Neural progenitor cell (in vitro differentiated cells): ENCODE data around the gene CCDC80. TPM values are rescaled to one million over a fixed set of nuclear protein-coding genes. Genes with fewer than 3 reads are reported as not detected.

ENCODE experiments used
- DNase-seq: peaks from one replicate; pipeline ENCODE4 v3.0.0-alpha.2; 2016; ENCODE audit warnings: low spot score
- H2AFZ ChIP-seq: fragments of 200-600 bp; sonication (generic); replicated peaks from 2 replicates; pipeline ENCODE4 v1.6.1; 2016; ENCODE audit warnings: antibody characterized with exemption
- H3F3A ChIP-seq: fragments of 200-600 bp; sonication (generic); 2 replicates; pipeline ENCODE4 v1.6.1; 2016; ENCODE audit warnings: antibody characterized with exemption, low read depth
- H3K27ac ChIP-seq: fragments of 200-600 bp; sonication (generic); 2 replicates; pipeline ENCODE4 v1.5.1; 2016; ENCODE audit warnings: mild to moderate bottlenecking
- H3K27me3 ChIP-seq: fragments of 200-600 bp; sonication (generic); 2 replicates; pipeline ENCODE4 v1.6.1; 2016; ENCODE audit warnings: mild to moderate bottlenecking, moderate library complexity
- H3K36me3 ChIP-seq: fragments of 200-600 bp; sonication (generic); 2 replicates; pipeline ENCODE4 v1.5.1; 2016
- H3K4me1 ChIP-seq: fragments of 200-600 bp; sonication (generic); 2 replicates; pipeline ENCODE4 v1.6.1; 2016; ENCODE audit warnings: mixed run types
- H3K4me2 ChIP-seq: fragments of 200-600 bp; sonication (generic); 2 replicates; pipeline ENCODE4 v1.6.1; 2016
- H3K4me3 ChIP-seq: fragments of 200-600 bp; sonication (generic); 2 replicates; pipeline ENCODE4 v1.5.1; 2016
- H3K79me2 ChIP-seq: fragments of 200-600 bp; sonication (generic); 2 replicates; pipeline ENCODE4 v1.6.1; 2016; ENCODE audit warnings: low read depth
- H3K9ac ChIP-seq: fragments of 200-600 bp; sonication (generic); 2 replicates; pipeline ENCODE4 v1.6.1; 2016
- H3K9me3 ChIP-seq: fragments of 200-600 bp; sonication (generic); 2 replicates; pipeline ENCODE4 v1.5.1; 2016; ENCODE audit warnings: low read depth
- H4K20me1 ChIP-seq: fragments of 200-600 bp; sonication (generic); 2 replicates; pipeline ENCODE4 v1.6.1; 2016; ENCODE audit warnings: low read depth
- H3K27ac Mint-ChIP-seq: 3 replicates; pipeline ENCODE4 v1.8.0; 2021; ENCODE audit warnings: mixed read lengths
- H3K27me3 Mint-ChIP-seq: 2 replicates; pipeline ENCODE4 v1.8.0; 2022; ENCODE audit warnings: low read depth, mild to moderate bottlenecking, inconsistent platforms, moderate library complexity, mixed read lengths; ENCODE audit not compliant: insufficient read depth
- H3K36me3 Mint-ChIP-seq: 3 replicates; pipeline ENCODE4 v1.8.0; 2021; ENCODE audit warnings: mixed read lengths
- H3K4me1 Mint-ChIP-seq: 3 replicates; pipeline ENCODE4 v1.8.0; 2021; ENCODE audit warnings: mixed read lengths
- H3K4me3 Mint-ChIP-seq: 3 replicates; pipeline ENCODE4 v1.8.0; 2021; ENCODE audit warnings: mild to moderate bottlenecking, moderate library complexity, mixed read lengths
- H3K9me3 Mint-ChIP-seq: 3 replicates; pipeline ENCODE4 v1.8.0; 2020; ENCODE audit warnings: mixed read lengths
- CTCF ChIP-seq: fragments of 200-600 bp; sonication (generic); IDR thresholded peaks from 2 replicates; pipeline ENCODE4 v1.5.1; 2017; ENCODE audit warnings: antibody characterized with exemption, mild to moderate bottlenecking
- EZH2 ChIP-seq: fragments of 200-600 bp; sonication (generic); IDR thresholded peaks from 2 replicates; pipeline ENCODE4 v1.6.1; 2017; ENCODE audit warnings: antibody characterized with exemption, mild to moderate bottlenecking, moderate library complexity
- EZH2phosphoT487 ChIP-seq: fragments of 200-600 bp; sonication (generic); IDR thresholded peaks from 2 replicates; pipeline ENCODE4 v1.6.1; 2017; ENCODE audit warnings: antibody characterized with exemption
- total RNA-seq: library from RNA; depleted of rRNA; stranded (reverse); fragments of >200 nt; gene quantifications from 2 replicates; pipeline ENCODE4 v1.2.3, GENCODE V29; 2015; ENCODE audit warnings: low replicate concordance

CCDC80 gene
- total RNA-seq, 1 donor from 2014 or later: 21.5 TPM

DNA sequence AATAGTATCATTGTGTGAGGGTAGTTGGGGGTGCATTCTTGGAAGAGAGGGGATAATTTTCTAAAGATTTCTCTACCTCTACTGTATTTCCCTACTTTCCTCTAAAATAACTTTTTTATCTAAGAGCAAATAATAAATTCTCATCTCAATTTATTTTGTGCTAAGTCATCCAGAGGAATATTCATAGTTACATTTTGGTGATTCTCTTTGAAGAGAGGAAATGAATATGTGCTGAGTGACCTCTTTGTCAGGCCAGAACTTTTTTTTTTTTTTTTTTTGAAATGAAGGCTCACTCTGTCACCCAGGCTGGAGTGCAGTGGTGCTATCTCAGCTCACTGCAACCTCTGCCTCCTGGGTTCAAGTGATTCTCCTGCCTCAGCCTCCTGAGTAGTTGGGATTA lies 15.1 kb upstream of the CCDC80 start:
- H3K27ac Mint-ChIP-seq: no peak overlapping the region
- no peak for TF ChIP-seq CTCF
- TF ChIP-seq EZH2: no peak
- TF ChIP-seq EZH2phosphoT487: no peak
- H3K4me3 Mint-ChIP-seq: no peak overlapping the region
- Histone ChIP-seq H4K20me1 (no peaks in the 10 kb centered on the region), H3K4me2 (no peak overlapping the region), H3F3A (no peaks in the 10 kb centered on the region), H3K27me3 (no peaks in the 10 kb centered on the region), H2AFZ (no peak overlapping the region), H3K4me1 (no peaks in the 10 kb centered on the region), H3K9ac (no peak overlapping the region), H3K36me3 (no peaks in the 10 kb centered on the region), H3K4me3 (no peak overlapping the region), H3K27ac (no peak overlapping the region), H3K79me2 (no peaks in the 10 kb centered on the region), H3K9me3 (no peaks in the 10 kb centered on the region)
- H3K36me3 Mint-ChIP-seq: no peaks in the 10 kb centered on the region
- H3K4me1 Mint-ChIP-seq: no peaks in the 10 kb centered on the region
- H3K27me3 Mint-ChIP-seq: peaks cover 3% of the 10 kb centered on the region
- no peak for DNase-seq
- peaks cover 6% of the 10 kb centered on the region for H3K9me3 Mint-ChIP-seq

- Histone ChIP-seq H3K27ac (no peak overlapping the region), H3F3A (no peaks in the 10 kb centered on the region), H3K4me2 (no peak overlapping the region), H2AFZ (no peak overlapping the region), H3K36me3 (no peaks in the 10 kb centered on the region), H4K20me1 (no peaks in the 10 kb centered on the region), H3K9ac (no peak overlapping the region), H3K4me3 (no peak overlapping the region), H3K9me3 (no peaks in the 10 kb centered on the region), H3K27me3 (no peaks in the 10 kb centered on the region), H3K4me1 (no peaks in the 10 kb centered on the region), H3K79me2 (no peaks in the 10 kb centered on the region)
- H3K9me3 Mint-ChIP-seq: peaks cover 5% of the 10 kb centered on the region
- H3K4me3 Mint-ChIP-seq: no peak overlapping the region
- H3K27me3 Mint-ChIP-seq: peaks cover 3% of the 10 kb centered on the region
- TF ChIP-seq CTCF: peak; percentile 34
- no peak for TF ChIP-seq EZH2
- TF ChIP-seq EZH2phosphoT487: no peak
- H3K36me3 Mint-ChIP-seq: no peaks in the 10 kb centered on the region
- DNase-seq: no peak
- no peak overlapping the region for H3K27ac Mint-ChIP-seq
- no peaks in the 10 kb centered on the region for H3K4me1 Mint-ChIP-seq
Measured at GRCh38 chr3:112654979-112655378, 14.0 kb upstream of the CCDC80 start.

GRCh38 chr3:112654492-112654891 lies 13.5 kb upstream of the CCDC80 start:
- H4K20me1 ChIP-seq: no peaks in the 10 kb centered on the region
- TF ChIP-seq CTCF (no peak), EZH2phosphoT487 (no peak), EZH2 (no peak)
- no peak overlapping the region for H3K9ac ChIP-seq
- no peak overlapping the region for H3K27ac Mint-ChIP-seq
- H3K27me3 ChIP-seq: no peaks in the 10 kb centered on the region
- no peaks in the 10 kb centered on the region for H3K9me3 ChIP-seq
- H2AFZ ChIP-seq: no peak overlapping the region
- no peaks in the 10 kb centered on the region for H3K4me1 ChIP-seq
- no peak overlapping the region for H3K4me3 Mint-ChIP-seq
- H3K4me3 ChIP-seq: no peak overlapping the region
- no peaks in the 10 kb centered on the region for H3F3A ChIP-seq
- H3K27ac ChIP-seq: no peak overlapping the region
- H3K4me1 Mint-ChIP-seq: no peaks in the 10 kb centered on the region
- no peaks in the 10 kb centered on the region for H3K36me3 Mint-ChIP-seq
- no peaks in the 10 kb centered on the region for H3K79me2 ChIP-seq
- peaks cover 3% of the 10 kb centered on the region for H3K27me3 Mint-ChIP-seq
- H3K4me2 ChIP-seq: no peak overlapping the region
- peaks cover 5% of the 10 kb centered on the region for H3K9me3 Mint-ChIP-seq
- H3K36me3 ChIP-seq: no peaks in the 10 kb centered on the region
- DNase-seq: no peak

- no peaks in the 10 kb centered on the region for H3K36me3 Mint-ChIP-seq
- Histone ChIP-seq H3K36me3 (no peaks in the 10 kb centered on the region), H3K27me3 (no peaks in the 10 kb centered on the region), H3K79me2 (no peaks in the 10 kb centered on the region), H3K4me2 (no peak overlapping the region), H3K9ac (no peak overlapping the region), H2AFZ (no peak overlapping the region), H3K4me3 (no peak overlapping the region), H3K9me3 (no peaks in the 10 kb centered on the region), H3K4me1 (no peaks in the 10 kb centered on the region), H4K20me1 (no peaks in the 10 kb centered on the region), H3K27ac (no peak overlapping the region), H3F3A (no peaks in the 10 kb centered on the region)
- peaks cover 3% of the 10 kb centered on the region for H3K27me3 Mint-ChIP-seq
- no peak for DNase-seq
- no peak overlapping the region for H3K27ac Mint-ChIP-seq
- H3K9me3 Mint-ChIP-seq: peaks cover 6% of the 10 kb centered on the region
- no peak overlapping the region for H3K4me3 Mint-ChIP-seq
- no peaks in the 10 kb centered on the region for H3K4me1 Mint-ChIP-seq
- TF ChIP-seq CTCF: no peak
- TF ChIP-seq EZH2phosphoT487: no peak
- no peak for TF ChIP-seq EZH2
Measured at GRCh38 chr3:112653881-112654300, 12.9 kb upstream of the CCDC80 start.
